Pancreas (tissue), 10 donors: ENCODE data around the gene SAMHD1. TPM values are rescaled to one million over a fixed set of nuclear protein-coding genes. Genes with fewer than 3 reads are reported as not detected.
"Not testable (repeated sequence)": the region's sequence is repeated elsewhere in the genome, so short reads cannot be mapped to it uniquely, and the experiment has no call there.

ENCODE experiments used
- ATAC-seq, 4 donors: fragments of 200-7000 bp; cut with Tn5 transposase; one replicate each; pipeline versions ENCODE4 v1.8.0 to v1.9.1; 2020; ENCODE audit warnings: mild to moderate bottlenecking in 4 of 4, moderate library complexity in 4 of 4
- DNase-seq, 6 donors: peaks; one replicate each; pipeline ENCODE4 v3.0.0-alpha.2; 2020
- FAIRE-seq: peaks from 2 replicates; lab custom pipeline; 2012; peaks lifted over from hg19 to GRCh38; lab: Jason Lieb, UNC
- H3K27ac ChIP-seq, 4 donors: fragments of 200-600 bp; sonication (generic); 1 replicate in 3 of 4; 2 replicates in 1 of 4; pipeline versions ENCODE4 v1.5.0 to v1.8.0; 2020
- H3K27me3 ChIP-seq, 4 donors: fragments of 200-600 bp; one replicate each; pipeline ENCODE4 v1.8.0; 2021
- H3K36me3 ChIP-seq, 3 donors: fragments of 200-600 bp; sonication (generic) in 1 of 3; one replicate each; pipeline versions ENCODE4 v1.5.0 to v1.8.0; 2020 to 2021
- H3K4me1 ChIP-seq, 3 donors: fragments of 200-600 bp; one replicate each; pipeline ENCODE4 v1.8.0; 2021
- H3K4me3 ChIP-seq, 4 donors: fragments of 200-600 bp; sonication (generic) in 2 of 4; one replicate each; pipeline versions ENCODE4 v1.5.0 to v1.8.0; 2020 to 2021
- H3K9me3 ChIP-seq, 4 donors: fragments of 200-600 bp; one replicate each; pipeline ENCODE4 v1.8.0; 2021
- CTCF ChIP-seq, 4 donors: fragments of 200-600 bp; sonication (generic) in 3 of 4; IDR thresholded peaks; one replicate each; pipeline versions ENCODE4 v1.5.0 to v1.8.0; 2021; ENCODE audit warnings: antibody characterized with exemption in 4 of 4
- whole genome bisulfite sequencing, 2 donors: extraction: QIAGEN DNeasy Blood & Tissue Kit; methylation state at CpG; one replicate each; pipeline ENCODE4 v1.1.7; 2013; 5-methylcytosine and 5-hydroxymethylcytosine counted together
- intact Hi-C, 3 donors: fragments of 100-400 bp; cut with DNase I; formaldehyde crosslinking; loops; one replicate each; pipeline versions ENCODE4 v1.11.1 to v1.14.2; 2022
- polyA plus RNA-seq, 2 donors: library from polyadenylated mRNA; stranded (reverse); fragments of 200-250 nt; gene quantifications; one replicate each; pipeline ENCODE4 v1.2.3, GENCODE V29; 2013
- total RNA-seq, 6 donors: library from RNA; stranded (reverse); fragmentation: NEBNext Ultra II Directional in 4 of 6; extraction: Animal tissue kit (Norgen Biotek cat#: 25700) in 4 of 6; gene quantifications; one replicate each; pipeline versions ENCODE4 v1.2.1 to v1.2.4, GENCODE V29; 2021 to 2023
- donor health status: healthy with polysubstance abuse.
- donor health status: DM: no; HTN: no; CAD: no; lungs with moderate emphysema.
- donor health status: DM: no; HTN: no; CAD: no.
- donor health status: control.
- donor health status: control.
- donor health status: Bipolar disorder and iron deficiency.
- donor health status: DM: yes; HTN: yes; CAD: no.
- donor health status: DM: no; HTN: no; CAD: no.
- donor health status: DM: no; HTN: no; CAD: no.
- donor health status: DM: yes; HTN: yes; CAD: no.

SAMHD1 gene
- total RNA-seq, result 10 to 100 TPM; 23.3 to 90.7 (median 49.0) TPM
- 10 to 100 TPM; 35.6 to 64.8 TPM for polyA plus RNA-seq

- WGBS, 2 donors, result 0 to 1% methylated on average over 66 of the region's 66 CpGs
- DNase-seq, result peak; percentile 98 to 100 (median 98)
- Histone ChIP-seq H3K27ac (peak within 1 kb of the TSS; percentile 71 to 89 (median 82)), H3K27me3 (no peaks in the 10 kb centered on the region), H3K9me3 (no peaks in the 10 kb centered on the region), H3K4me3 (peak within 1 kb of the TSS; percentile 66 to 99 (median 92)), H3K36me3 (no peaks in the 10 kb centered on the region), H3K4me1 (peaks cover 12 to 58% (median 24%) of the 10 kb centered on the region in 3 donors)
- FAIRE-seq, result no peak
- TF ChIP-seq CTCF (IDR thresholded peaks at IDR 0.05), result no peak
- intact Hi-C loops, result no loop called here
- ATAC-seq, result peak; percentile 79 to 91 (median 87)
These were observed at the start of gene SAMHD1 for GRCh38 chr20:36951198-36951978. SAMHD1 (minus strand) TSS chr20:36951708; CDS start chr20:36951643, 65 bp downstream.

GRCh38 chr20:37000171-37000570 is 48.7 kb upstream of the SAMHD1 start:
- ATAC-seq, intact Hi-C loops, H3K4me1 ChIP-seq, H3K27ac ChIP-seq, H3K27me3 ChIP-seq, H3K4me3 ChIP-seq, H3K9me3 ChIP-seq, H3K36me3 ChIP-seq, FAIRE-seq: not testable (repeated sequence)
- peak in 1 of 6 donors; percentile 49 for DNase-seq
- WGBS, 2 donors, result 90% methylated on average over 14 of the region's 26 CpGs; no CpG with 5 or more reads in 1 of the 2 donors

- FAIRE-seq, result no peak
- intact Hi-C loops, result no loop called here
- H3K36me3 ChIP-seq, result peaks cover 0 to 3% (median 0%) of the 10 kb centered on the region in 3 donors
These were observed 47.1 kb upstream of the SAMHD1 start for GRCh38 chr20:36998652-36999051.

GRCh38 chr20:36997121-36997520 is 45.6 kb upstream of the SAMHD1 start:
- no peak for DNase-seq
- TF ChIP-seq CTCF (IDR thresholded peaks at IDR 0.05), result no peak
- intact Hi-C loops, result no loop called here
- WGBS, 2 donors, result 61 to 67% methylated on average over 1 of the region's 1 CpG
- H3K4me3 ChIP-seq, result no peak overlapping the region
- no peak overlapping the region for H3K27ac ChIP-seq
- no peaks in the 10 kb centered on the region for H3K9me3 ChIP-seq
- ATAC-seq, result no peak
- H3K36me3 ChIP-seq, result no peaks in the 10 kb centered on the region
- H3K27me3 ChIP-seq, result no peaks in the 10 kb centered on the region
- FAIRE-seq, result no peak
- H3K4me1 ChIP-seq, result no peaks in the 10 kb centered on the region

More at GRCh38 chr20:36998652-36999051, 47.1 kb upstream of the SAMHD1 start:
- H3K27ac ChIP-seq, result no peak overlapping the region
- DNase-seq (no peak), ATAC-seq (no peak)
- H3K9me3 ChIP-seq, result no peaks in the 10 kb centered on the region
- no peak for TF ChIP-seq CTCF (IDR thresholded peaks at IDR 0.05)
- WGBS, 2 donors, result 83 to 85% methylated on average over 7 of the region's 7 CpGs
- no peaks in the 10 kb centered on the region for H3K4me1 ChIP-seq
- H3K27me3 ChIP-seq, result no peaks in the 10 kb centered on the region
- H3K4me3 ChIP-seq, result no peak overlapping the region

- intact Hi-C loops, H3K36me3 ChIP-seq, DNase-seq, H3K9me3 ChIP-seq, H3K4me3 ChIP-seq, FAIRE-seq, H3K4me1 ChIP-seq, H3K27ac ChIP-seq, ATAC-seq, H3K27me3 ChIP-seq: not testable (repeated sequence)
- WGBS, 2 donors, result 98 to 99% methylated on average over 4 of the region's 4 CpGs
These were observed 42.7 kb upstream of the SAMHD1 start for GRCh38 chr20:36994221-36994620.
